ENCODE data around the gene SIL1. TPM values are rescaled to one million over a fixed set of nuclear protein-coding genes. Genes with fewer than 3 reads are reported as not detected.

SIL1 gene
- total RNA-seq, 1 experiment from 2014 or later: 61.5 TPM

DNA sequence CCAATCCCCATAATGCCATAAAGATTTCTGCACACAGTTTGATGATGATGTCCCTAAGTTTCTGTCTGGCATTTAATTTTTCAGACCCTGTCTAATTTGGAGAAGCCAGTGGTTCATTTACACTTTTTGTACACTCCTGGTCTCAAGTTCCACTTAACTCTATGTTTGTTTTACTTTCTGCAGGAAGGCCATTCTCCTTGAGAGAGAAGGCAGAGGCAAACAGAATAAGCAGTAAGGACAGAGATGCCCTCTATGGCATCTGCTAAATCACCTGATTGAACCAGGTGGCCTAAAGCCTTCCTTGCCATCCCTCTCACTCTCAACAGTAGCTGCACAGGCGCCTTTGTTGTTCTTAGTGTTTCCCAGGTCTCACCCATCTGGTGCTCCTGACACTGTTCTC, 236.9 kb downstream of the SIL1 start:
- DNase-seq (ENCODE audit: low read depth): no peak

DNA sequence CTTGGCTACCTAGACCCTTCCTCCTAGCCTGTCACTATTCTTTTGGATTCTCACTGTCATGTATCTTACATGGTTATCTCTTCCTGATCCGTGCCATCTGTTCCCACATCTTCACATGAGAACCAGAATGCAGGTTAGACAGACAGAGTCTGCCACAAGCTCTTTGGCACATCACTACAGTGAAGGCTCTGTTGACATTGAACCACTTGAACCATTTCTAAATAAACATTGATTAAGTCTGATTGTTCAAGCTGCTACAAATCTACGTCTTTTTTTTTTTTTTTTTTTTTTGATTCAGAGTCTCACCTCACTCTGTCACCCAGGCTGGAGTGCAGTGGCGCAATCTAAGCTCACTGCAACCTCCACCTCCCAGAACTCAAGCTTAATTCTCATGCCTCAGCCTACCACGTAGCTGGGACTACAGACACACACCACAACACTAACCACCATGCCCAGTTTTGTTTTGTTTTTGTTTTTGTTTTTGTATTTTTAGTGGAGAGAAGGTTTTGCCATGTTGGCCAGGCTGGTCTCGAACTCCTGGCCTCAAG, 237.9 kb downstream of the SIL1 start:
- DNase-seq (ENCODE audit: low read depth): no peak

DNA sequence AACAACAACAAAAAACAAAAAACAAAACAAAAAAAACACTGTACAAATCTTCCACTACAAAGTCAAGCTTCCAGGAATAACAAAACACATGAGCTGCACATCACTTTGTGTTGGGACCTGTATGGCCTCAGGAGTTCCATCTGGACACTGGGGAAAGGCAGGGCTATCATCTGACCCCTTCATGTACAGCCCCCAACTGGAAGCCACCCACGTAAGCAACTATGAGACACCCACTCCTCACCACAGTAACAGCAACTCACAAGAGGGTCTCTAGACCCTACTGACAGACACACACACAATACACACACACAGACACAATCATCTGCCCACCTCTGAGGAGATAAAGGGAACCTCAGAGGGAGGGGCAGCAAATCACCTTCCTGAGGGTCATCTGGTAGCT, 241.4 kb downstream of the SIL1 start:
- no peak for DNase-seq (ENCODE audit: low read depth)

DNA sequence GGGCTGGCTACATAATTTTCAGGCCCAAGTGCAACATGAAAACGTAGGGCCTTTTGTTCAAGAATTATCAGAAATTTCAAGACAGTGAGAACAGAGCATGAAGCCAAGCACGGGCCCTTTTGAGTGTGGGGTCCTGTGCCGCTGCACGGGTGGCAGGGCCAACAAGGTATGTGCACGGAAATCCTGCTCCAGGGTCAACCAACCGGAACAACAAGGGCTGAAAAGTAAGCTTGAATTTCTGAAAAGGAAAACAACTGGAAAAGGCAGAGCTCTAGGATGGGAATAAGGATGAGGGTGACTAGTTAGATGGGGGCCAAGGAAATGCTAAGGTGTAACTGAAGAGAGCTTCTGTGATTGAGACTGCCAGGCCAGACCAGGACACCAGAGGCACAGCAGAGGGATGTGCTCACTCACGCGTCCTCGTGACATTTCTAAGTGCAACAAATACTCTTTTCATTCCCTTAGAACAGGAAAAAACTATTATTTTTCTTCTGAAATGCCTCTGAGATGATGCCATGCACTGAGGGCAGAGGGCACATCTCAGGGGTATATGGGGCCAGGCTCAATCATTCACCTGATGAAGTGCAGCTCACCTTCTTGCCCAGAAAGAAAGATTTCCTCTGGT, 242.4 kb downstream of the SIL1 start:
- DNase-seq (ENCODE audit: low read depth): no peak

DNA sequence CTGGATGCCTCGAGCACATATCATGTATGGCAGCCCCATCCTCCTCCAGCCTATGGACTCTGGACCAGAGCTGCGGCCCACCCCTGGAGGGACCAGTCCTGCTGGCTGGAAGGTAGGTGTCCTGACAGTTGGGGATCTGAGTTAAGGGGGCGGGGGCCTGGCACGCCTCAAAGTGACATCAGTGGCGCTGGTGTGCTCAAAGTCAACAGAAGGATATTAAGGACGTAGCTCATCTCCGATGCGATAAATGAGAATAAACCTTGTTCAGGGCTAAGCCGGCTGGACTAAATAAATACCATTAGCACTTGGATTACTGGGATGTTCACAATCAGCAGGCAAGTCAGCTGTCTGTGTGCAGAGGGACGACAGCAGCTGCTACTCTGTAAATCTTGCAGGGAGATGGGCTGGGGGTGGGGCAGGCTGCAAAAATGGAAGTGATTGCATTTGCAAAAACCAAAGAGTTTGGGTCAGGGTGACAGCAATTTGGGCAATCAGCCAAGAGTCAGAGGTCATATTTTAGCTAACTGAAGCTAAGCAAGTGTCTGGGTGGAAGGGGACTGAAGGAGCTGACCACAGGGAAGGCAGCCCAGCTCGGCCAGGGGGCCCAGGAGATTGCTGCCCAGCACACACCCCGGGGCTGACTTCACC, 243.0 kb downstream of the SIL1 start:
- no peak for DNase-seq (ENCODE audit: low read depth)

DNA sequence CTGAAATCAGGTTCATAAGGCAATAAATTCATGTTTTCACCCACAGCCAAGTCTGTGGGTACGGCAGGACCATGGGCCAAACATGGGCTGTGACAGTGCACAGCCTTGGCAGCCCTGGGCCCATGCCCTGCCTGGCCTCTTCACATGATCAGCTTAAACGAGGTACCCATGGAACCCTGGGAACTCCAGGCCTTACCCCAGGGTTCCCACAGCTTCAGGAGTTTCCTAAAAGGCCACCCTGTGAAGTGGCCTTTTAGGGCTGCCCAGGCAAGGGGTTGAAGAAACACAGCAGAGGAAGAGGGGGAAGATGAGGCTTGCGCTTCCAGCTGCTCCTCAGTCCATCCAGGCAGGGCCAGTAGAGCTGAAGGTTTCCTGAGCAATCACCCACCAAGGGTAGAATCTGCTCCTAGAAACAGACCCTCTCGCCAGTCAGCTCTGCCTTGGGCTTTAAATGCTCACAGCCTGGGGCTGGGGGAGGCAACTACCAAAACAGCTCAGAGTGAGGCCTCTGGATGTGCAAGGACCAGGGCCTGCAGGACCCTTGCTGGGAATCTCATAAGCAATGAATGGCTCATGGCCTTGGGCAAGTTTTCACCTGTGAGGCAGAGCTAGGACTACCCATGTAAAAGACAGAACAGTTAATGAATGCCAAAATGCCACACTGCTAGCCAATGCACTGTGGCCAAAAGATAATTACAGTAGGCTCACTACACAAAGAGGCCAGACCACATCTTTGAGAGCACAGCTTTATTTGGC, 243.7 kb downstream of the SIL1 start:
- no peak for DNase-seq (ENCODE audit: low read depth)

DNA sequence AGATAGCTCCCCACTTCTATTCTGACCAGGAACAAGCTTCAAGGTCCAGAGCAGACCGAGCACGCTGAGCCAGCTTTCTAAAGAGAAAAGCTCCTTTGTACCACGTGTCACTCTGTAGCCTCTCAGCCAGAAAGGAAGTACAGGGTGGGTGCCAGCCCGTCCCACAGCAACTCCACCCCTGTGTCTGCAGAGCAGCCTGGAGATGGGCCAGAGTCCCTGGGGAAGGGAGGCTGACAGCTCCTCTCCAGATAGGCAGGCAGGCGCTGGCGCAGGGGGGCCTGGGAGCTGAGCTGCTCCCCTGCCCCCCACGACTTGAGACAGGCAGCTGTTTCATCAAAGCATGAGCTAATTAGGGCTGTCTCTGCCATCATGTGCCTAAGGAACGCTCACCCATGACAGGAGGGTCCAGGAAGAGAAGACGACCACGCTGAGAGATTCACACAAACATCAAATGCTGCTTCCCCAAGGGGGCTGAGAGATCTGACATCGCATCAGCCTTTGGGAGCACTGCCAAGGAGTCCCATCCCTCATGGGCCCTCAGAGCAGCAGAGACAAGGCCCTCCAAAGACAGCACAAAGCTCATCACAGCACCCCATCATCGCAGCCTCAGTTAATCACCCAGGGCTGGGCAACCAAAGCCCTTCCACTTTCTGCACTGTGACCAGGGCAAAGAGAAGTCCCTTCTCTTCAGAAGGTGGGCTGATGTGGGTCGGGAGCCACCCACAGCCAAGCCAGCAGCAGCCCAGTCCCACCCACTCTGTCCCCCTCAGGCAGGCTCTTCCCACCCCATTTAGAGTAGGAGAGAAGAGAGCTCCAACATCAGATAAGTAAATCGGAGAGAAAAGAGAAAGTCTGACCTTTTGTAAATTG, 244.5 kb downstream of the SIL1 start:
- no peak for DNase-seq (ENCODE audit: low read depth)

DNA sequence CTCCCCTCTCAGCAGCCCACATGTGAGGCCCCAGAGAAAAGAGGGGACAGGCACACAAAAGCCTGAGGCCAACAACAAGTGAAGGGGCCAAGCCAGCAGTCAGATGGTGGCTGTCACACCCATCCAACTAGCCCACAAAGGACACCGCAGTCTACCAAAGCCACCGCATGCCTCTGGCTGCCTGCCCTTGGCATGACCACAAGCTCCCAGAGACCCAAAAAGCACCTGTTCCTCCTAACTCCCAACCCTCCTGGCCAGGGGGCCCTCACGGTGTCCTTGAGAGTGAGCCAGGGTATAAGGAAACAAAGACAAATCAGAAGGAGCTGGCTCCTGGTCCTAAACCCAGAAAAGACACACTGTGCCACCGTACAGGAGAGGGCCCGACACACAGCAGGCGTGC, 245.2 kb downstream of the SIL1 start:
- no peak for DNase-seq (ENCODE audit: low read depth)

DNA sequence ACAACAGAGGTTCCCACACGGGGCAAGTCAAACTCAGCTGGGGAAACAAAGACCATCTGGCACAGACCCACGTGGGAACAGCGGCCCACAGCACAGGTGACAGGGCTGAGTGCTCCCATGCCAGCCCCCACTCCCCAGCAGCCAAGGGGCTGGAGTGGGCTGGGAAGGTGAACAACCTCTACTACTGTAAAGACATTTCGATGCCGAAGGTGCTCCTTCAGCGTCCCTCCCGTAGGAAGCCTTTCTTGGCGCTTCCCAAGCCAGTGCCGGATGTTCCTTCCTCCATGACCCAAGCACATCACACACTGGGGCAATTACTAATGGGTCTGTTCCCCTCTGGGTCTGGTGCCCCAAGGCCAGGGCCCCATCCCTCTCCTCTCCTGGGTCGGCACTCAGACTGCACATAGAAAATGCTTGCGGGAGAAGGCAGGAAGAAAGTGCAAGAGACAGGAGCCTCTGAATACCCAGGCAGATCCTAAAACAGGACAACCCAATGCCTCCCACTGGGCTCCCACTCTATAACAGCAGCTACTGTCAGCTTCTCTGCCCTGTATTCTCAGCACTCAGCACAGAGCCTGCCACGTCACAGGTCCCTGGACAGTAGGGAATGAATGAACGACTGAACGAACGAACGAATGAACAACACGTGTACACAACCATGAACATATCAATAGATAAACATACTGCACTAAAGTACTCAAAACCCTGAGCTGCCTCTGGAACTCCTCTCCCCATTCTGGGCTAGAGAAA, 246.0 kb downstream of the SIL1 start:
- no peak for DNase-seq (ENCODE audit: low read depth)

DNA sequence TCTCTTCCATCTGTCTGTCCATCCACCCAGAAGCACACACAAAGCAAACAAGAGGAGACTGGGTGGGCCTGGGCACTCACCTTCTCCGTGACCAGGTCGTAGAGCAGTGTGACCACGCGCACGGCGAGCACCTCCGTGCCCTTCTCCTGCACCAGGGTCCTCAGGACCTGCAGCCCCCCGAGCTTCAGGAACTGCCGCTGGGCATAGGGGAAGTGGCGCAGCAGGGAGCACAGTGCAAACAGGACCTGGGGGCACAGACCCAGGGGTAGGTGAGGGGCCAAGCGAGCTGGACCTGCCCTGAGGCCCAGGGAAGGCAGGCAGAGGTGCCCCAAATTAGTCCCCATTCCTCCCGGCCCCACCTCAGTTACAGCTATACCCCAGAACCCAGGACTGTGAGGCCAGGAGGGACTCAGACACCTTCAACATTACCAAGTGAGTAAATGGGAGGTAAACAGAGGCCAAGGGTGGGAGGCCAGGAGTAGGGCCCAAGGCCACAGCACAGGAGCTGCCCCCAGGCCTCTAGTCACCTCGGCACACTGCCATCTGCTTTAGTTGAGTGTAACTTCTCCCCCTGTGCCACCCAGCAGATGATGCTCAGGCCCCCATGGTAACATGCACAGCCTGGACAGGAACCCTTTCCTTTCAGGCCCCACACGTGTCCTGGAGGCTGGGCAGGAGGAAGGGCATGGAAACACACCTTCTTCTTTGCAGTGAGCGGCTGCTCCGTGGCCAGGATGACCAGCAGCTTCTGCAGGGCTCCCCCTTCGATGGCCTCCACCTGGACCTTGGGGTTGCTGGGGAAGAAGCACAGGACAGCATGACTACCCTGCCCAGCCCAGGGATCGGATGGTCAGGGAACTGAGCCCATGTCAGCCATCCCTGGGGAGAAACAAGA, 246.8 kb downstream of the SIL1 start:
- DNase-seq (ENCODE audit: low read depth): no peak

DNA sequence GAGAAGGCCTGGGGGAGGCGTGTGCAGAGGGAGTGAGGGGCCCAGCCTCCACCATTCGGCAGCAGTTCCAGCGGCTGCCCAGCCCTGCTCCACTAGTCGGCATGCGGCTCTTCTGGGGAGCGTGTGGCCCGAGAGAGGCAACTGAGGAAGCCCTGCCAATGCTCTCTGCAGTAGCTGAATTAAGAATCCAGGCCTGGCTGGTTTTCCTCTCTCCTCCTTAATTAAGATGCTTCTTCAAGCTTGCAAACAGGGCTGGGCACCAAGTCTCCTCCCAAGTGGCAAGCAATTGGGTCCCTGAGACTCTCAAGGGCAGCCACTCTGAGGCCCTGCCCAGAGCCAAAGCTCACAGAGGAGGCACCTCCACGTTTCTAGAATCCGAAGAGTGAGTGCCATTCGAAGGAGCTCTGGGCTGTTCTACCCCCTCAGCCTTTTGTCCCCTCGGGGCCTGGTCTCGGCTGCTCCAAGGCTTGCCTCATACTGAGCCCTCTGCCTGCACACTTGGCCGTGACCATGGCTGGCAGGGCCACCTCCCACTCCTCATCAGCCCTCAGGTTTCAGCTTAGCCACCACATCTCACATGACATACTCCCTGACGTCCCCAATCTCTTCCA, 247.6 kb downstream of the SIL1 start:
- DNase-seq (ENCODE audit: low read depth): no peak

DNA sequence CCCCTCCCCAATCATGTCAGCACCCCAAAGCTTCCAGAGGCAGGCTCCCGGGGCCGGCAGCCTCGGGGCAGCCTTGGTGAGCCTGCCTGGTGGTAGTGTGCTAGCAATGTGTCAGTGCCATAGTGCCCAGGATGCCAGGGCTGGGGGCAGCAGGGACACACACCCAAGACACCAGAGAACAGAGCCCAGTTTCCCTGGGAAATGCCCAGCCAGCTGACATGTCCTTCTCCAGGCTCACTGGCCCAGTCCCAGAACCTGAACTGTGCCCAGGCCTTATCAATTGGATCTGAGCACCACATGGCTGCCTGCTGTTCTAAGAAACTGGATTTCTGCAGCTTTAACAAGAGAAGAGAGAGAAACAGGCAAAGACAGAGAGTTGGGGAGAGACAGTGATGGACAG, 248.2 kb downstream of the SIL1 start:
- DNase-seq (ENCODE audit: low read depth): no peak

DNA sequence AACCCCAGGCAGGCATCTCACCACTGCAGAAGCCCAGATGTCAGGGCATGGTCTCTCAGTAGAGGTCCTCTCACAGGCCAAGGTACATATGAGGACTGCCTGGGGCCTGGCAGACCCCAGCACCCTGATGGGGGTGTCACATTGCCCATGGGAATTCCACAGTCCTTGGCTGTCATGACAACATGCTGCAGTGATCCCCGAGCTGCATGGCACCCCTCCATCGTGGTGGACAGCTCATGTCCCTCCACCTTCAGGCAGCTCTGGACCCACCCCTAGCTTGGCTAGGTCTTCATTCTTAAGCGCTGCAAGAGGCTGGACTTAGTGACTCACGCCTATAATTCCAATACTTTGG, 249.0 kb downstream of the SIL1 start:
- no peak for DNase-seq (ENCODE audit: low read depth)

DNA sequence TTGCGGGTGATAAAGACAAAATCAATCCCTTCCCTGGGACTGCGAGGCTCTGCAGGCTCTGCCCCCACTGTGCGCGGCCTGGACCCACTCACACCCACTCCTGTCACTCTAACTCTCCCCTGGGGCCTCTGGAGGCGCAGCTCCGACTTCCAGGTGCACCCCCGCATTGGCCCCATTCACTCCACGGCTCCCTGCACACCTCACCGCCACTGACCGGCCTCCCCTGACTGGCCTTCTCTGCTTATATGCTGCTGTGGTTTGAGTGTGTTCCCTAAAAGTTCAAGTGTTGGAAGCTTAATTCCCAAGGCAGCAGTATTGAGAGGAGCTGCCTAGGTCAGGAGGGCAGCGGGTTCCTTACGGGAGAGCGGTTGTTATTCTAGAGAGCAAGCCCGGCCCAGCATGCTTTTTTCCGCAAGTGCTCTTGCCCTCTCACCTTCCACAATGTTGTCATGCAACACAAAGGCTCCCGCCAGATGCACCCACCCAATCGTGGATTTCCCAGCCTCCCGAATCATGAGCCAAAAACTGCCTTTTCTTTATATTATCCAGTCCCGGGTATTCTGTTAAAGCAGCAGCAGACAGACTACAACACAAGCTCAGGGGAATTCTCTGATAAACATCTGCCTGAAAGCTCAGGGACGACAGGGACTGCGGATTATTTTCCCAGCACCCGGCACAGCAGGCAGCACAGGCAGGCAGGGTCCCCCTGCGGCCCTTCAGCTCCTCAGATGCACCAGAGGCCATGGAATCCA, 249.5 kb downstream of the SIL1 start:
- no peak for DNase-seq (ENCODE audit: low read depth)

DNA sequence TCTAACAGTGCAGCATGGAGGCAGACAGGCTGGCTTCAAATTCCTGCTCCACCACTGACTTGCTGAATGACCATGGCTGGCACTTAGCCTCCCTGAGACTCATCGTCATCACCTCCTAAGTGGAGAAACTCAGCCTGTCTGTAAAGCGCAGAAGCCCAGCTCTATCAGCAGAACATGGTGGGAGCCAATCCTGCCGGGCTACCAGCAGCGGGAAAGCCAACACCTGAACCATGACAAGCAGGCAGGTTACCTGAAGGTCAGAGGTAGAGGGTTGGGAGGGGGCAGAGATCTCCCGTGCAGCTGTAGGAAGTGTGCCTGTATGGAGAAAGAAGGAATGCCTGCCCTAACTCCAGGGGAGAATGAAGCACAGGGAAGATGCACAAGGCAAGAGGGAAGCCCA, 250.4 kb downstream of the SIL1 start:
- no peak for DNase-seq (ENCODE audit: low read depth)

DNA sequence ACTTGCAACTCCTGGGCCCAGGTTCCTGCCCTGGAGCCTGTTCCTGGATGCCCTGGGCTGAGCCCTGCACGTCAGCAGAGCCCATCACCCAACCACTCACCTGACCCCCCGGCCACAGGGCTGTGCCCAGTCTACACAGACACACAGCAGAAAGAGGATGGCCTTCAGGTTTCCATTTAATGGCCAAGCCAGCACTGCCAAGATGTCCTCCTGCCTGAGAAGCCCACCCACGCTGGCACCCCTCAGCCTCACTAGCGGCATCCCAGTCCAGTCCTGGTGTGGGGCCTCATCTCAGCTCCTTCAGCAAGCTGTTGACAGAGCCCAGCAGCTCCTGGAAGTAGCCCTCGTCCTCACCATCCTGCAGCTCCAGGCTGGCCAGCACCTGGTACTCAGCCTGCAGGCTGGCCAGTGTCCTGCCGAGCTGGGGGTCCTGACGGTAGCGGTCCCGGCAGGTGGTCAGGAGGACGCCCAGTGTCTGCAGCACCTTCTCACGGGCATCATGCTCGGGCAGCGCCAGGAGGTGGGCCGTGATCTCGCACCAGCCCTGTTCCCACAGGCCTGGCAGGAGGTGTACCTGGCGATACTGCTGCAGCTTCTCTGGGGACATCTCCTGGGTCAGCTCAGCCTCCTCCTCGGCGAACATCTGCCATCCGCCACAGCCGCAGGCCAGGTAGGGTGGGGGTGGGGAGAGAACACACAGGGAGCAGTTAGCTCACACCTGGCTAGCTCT, 251.2 kb downstream of the SIL1 start:
- DNase-seq (ENCODE audit: low read depth): no peak

DNA sequence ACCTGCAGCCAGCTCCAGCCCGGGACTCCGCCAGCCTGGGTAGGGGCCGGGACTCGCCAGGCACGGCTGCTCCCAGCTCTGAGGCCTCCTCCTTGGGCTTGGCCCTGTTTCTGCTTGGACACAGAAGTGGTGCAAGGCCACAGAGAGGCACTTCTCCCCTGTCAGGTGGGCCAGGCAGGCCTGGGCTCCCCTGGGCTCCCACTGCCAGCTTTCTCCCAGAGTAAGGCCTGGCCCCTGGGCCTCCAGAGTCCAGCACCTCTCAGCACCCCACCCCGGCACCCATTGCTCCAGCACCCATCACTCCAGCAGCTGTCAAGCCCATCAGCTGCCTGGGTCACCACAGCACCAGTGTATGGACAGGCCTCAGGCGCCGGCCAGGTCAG, 251.9 kb downstream of the SIL1 start:
- DNase-seq (ENCODE audit: low read depth): no peak

Measured in M059J (cell line).